Peyer's patch (tissue), 4 donors: Measurements from ENCODE around the gene GNG12. TPM values are rescaled to one million over a fixed set of nuclear protein-coding genes. Genes with fewer than 3 reads are reported as not detected.

Source experiments
- DNase-seq, 3 donors: peaks; one replicate each; pipeline ENCODE4 v3.0.0-alpha.2; 2017 to 2019
- H3K27ac ChIP-seq, 4 donors: fragments of 200-600 bp; sonication (generic); one replicate each; pipeline ENCODE4 v1.5.1; 2016 to 2019
- H3K27me3 ChIP-seq, 2 donors: fragments of 200-600 bp; sonication (generic); one replicate each; pipeline ENCODE4 v1.5.1; 2019
- H3K36me3 ChIP-seq, 3 donors: fragments of 200-600 bp; sonication (generic); one replicate each; pipeline ENCODE4 v1.5.1; 2016 to 2019
- H3K4me1 ChIP-seq, 4 donors: fragments of 200-600 bp; sonication (generic); one replicate each; pipeline ENCODE4 v1.5.1; 2016 to 2019
- H3K4me3 ChIP-seq, 4 donors: fragments of 200-600 bp; sonication (generic); 1 replicate in 3 of 4; 2 replicates in 1 of 4; pipeline ENCODE4 v1.5.1; 2016 to 2019; ENCODE audit warnings: mild to moderate bottlenecking in 1 of 4
- H3K9me3 ChIP-seq, 4 donors: fragments of 200-600 bp; sonication (generic); one replicate each; pipeline ENCODE4 v1.5.1; 2016 to 2019; ENCODE audit warnings: mild to moderate bottlenecking in 1 of 4
- POLR2A ChIP-seq, 2 donors: fragments of 450-650 bp; IDR thresholded peaks; one replicate each; pipeline ENCODE4 v1.5.1; 2017; ENCODE audit warnings: antibody characterized with exemption in 2 of 2, mild to moderate bottlenecking in 2 of 2, moderate library complexity in 2 of 2
- total RNA-seq, 4 donors: library from RNA; depleted of rRNA; stranded (reverse); fragments of >200 nt; gene quantifications; one replicate each; pipeline ENCODE4 v1.1.0, GENCODE V29; 2016
- TF ChIP-seq, protein P1 (sequence below), 6 experiments: fragments of 450-650 bp in 4 of 6; fragments of 200-600 bp in 2 of 6; sonication (generic) in 1 of 6; IDR thresholded peaks; one replicate each; pipeline ENCODE4 v1.5.1; 2017 to 2019; ENCODE audit warnings: antibody characterized with exemption in 6 of 6, mild to moderate bottlenecking in 3 of 6, moderate library complexity in 1 of 6

Gene GNG12
- total RNA-seq, 4 donors from 2014 or later = 61.9 to 271 (median 165) TPM

DNA sequence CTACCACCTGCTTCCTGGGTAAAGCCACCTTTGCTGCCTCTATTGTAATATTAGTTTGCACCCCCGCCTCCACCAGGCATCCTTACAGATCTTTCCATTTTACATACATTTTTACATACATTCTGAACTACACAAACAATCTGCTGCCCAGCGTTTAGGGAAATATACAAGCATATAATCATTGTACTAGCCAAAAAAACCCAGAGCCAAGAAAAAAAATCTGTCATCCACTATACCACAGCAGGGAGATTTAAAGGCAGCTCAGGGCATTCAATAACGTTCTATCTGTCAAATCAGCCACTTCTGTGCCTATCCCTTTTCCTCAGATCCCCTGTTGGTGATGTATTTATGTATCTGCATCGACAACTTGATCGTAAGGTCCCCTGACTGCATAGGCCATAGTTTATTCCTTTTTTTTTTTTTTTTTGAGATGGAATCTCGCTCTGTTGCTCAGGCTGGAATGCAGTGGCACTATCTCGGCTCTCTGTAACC lies 43.0 kb downstream of the GNG12 start:
- H3K9me3 ChIP-seq = no peaks in the 10 kb centered on the region
- H3K27me3 ChIP-seq = no peaks in the 10 kb centered on the region
- peaks cover 0 to 19% (median 2%) of the 10 kb centered on the region in 4 donors for H3K4me1 ChIP-seq
- no peak overlapping the region for H3K4me3 ChIP-seq
- H3K27ac ChIP-seq = no peak overlapping the region
- DNase-seq = no peak
- TF ChIP-seq, protein P1, sequence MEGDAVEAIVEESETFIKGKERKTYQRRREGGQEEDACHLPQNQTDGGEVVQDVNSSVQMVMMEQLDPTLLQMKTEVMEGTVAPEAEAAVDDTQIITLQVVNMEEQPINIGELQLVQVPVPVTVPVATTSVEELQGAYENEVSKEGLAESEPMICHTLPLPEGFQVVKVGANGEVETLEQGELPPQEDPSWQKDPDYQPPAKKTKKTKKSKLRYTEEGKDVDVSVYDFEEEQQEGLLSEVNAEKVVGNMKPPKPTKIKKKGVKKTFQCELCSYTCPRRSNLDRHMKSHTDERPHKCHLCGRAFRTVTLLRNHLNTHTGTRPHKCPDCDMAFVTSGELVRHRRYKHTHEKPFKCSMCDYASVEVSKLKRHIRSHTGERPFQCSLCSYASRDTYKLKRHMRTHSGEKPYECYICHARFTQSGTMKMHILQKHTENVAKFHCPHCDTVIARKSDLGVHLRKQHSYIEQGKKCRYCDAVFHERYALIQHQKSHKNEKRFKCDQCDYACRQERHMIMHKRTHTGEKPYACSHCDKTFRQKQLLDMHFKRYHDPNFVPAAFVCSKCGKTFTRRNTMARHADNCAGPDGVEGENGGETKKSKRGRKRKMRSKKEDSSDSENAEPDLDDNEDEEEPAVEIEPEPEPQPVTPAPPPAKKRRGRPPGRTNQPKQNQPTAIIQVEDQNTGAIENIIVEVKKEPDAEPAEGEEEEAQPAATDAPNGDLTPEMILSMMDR (IDR thresholded peaks at IDR 0.05) = no peak
- no peak for TF ChIP-seq POLR2A (IDR thresholded peaks at IDR 0.05)
- H3K36me3 ChIP-seq = no peaks in the 10 kb centered on the region

DNA sequence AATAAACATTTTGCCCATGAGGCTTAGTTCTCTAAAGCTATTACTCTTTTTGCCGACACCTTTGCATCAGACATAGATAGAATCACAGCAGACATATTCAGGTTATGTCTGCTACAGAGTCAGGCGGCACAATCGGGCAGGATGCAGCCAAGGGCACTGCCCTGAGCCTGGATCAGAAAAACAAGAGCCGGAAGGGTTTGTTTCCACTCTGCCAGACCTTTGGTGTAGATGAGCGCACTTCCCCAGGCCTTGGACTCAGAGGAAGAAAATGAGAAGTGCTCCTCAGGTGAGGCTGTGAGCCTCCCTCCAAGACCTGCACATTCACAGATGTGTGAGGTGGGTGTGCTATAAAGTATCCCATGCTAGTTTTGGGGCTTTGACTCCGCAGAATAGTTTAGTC lies 43.7 kb downstream of the GNG12 start:
- Histone ChIP-seq H3K27me3 (no peaks in the 10 kb centered on the region), H3K9me3 (no peaks in the 10 kb centered on the region), H3K4me1 (peaks cover 0 to 19% (median 2%) of the 10 kb centered on the region in 4 donors), H3K4me3 (no peak overlapping the region), H3K36me3 (no peaks in the 10 kb centered on the region), H3K27ac (no peak overlapping the region)
- DNase-seq = no peak
- TF ChIP-seq POLR2A (IDR thresholded peaks at IDR 0.05) = no peak
- TF ChIP-seq, protein P1 (IDR thresholded peaks at IDR 0.05) = no peak

DNA sequence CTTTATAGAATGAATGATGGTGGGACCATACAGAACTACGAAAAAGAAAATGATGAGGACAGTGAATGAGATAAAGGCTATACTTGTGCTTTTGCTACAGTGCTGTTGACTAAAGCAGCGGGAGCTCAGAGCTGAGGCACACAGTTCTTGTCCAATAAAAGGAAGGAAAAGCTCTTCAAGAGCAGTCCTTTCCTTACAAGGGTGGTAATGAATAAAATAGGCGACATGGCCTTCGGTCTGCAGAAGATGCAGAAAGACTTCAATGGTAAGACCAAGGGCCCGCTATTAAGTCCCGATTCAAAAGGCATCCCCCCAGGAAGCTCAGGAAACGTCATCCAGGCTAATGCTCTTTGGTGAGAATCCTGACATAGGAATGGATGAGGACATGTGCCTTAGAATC lies 44.4 kb downstream of the GNG12 start:
- H3K9me3 ChIP-seq = no peaks in the 10 kb centered on the region
- H3K36me3 ChIP-seq = no peaks in the 10 kb centered on the region
- no peak for DNase-seq
- H3K27ac ChIP-seq = no peak overlapping the region
- no peak overlapping the region for H3K4me3 ChIP-seq
- no peaks in the 10 kb centered on the region for H3K27me3 ChIP-seq
- TF ChIP-seq, protein P1 (IDR thresholded peaks at IDR 0.05) = no peak
- no peak for TF ChIP-seq POLR2A (IDR thresholded peaks at IDR 0.05)
- peaks cover 0 to 15% (median 2%) of the 10 kb centered on the region in 4 donors for H3K4me1 ChIP-seq

DNA sequence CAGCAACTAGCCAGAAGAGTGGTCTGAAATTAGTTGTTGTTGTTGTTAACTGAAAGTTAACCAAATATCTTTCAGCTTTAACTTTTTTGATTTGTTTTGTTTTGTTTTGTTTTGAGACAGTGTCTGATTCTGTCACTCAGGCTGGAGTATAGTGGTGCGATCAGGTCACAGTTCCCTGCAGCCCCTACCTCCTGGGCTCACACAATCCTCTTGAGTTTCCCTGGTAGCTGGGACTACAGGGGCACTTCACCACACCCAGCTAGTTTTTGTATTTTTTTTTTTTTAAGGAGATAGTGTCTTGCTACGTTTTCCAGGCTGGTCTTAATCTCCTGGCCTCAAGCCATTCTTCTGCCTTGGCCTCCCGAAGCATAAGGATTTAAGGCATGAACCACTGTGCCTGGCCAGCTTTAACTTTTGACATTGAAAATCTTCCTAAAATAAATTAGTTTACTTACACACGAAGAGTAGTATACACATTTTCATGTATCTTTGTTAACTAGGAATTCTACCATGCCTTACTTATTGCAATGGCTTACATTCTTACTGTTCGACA lies 45.0 kb downstream of the GNG12 start:
- Histone ChIP-seq H3K27me3 (no peaks in the 10 kb centered on the region), H3K4me3 (no peak overlapping the region), H3K9me3 (no peaks in the 10 kb centered on the region), H3K27ac (no peak overlapping the region), H3K4me1 (peaks cover 0 to 11% (median 2%) of the 10 kb centered on the region in 4 donors), H3K36me3 (no peaks in the 10 kb centered on the region)
- DNase-seq = no peak
- TF ChIP-seq, protein P1 (IDR thresholded peaks at IDR 0.05) = no peak
- no peak for TF ChIP-seq POLR2A (IDR thresholded peaks at IDR 0.05)

DNA sequence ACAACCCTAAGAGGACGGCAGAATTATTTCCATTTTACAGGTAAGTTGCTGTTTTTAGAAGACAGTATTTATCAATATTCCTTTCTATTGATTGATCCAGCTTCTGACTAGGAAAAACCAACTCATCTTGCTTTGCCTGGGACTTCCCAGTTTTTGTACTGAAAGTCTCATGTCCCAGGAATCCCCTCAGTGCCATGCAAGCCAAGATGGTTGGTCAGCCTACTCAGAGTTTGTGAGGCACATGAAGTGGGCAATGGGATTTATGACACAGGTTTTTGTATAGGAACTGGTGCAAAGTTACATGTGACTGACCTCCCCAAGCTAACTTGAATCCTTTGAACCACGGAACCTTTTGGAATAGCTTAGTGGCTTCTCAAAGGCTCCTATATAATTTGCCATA lies 45.5 kb downstream of the GNG12 start:
- no peaks in the 10 kb centered on the region for H3K36me3 ChIP-seq
- no peak for TF ChIP-seq POLR2A (IDR thresholded peaks at IDR 0.05)
- TF ChIP-seq, protein P1 (IDR thresholded peaks at IDR 0.05) = no peak
- no peaks in the 10 kb centered on the region for H3K9me3 ChIP-seq
- H3K27me3 ChIP-seq = no peaks in the 10 kb centered on the region
- no peak for DNase-seq
- no peak overlapping the region for H3K27ac ChIP-seq
- no peak overlapping the region for H3K4me3 ChIP-seq
- H3K4me1 ChIP-seq = peaks cover 0 to 10% (median 1%) of the 10 kb centered on the region in 4 donors
